ENCODE data around the gene AP4B1.

DNA sequence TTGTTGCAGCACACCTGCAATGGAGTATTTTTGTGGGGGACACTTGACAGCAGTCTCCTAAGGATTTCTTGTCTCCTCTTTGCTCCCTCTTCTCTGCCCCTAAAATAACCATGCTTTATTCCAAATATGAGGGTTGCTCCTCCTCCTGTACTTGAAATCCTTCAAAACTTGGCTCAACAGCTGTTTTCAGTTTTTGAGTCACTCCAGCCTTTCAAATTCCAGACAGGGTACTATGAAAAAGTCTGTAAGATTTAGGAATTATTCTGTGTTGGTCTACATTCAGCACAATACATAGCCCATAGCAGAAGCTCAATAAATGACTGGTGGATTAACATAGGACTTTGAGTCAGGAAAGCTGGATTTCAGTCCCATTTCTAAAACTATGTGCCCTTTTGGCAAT lies 5.5 kb downstream of the AP4B1 start:
- no peak for TF ChIP-seq POLR2A (IDR thresholded peaks at IDR 0.05; ENCODE audit: low read length)
- TF ChIP-seq, protein P1, sequence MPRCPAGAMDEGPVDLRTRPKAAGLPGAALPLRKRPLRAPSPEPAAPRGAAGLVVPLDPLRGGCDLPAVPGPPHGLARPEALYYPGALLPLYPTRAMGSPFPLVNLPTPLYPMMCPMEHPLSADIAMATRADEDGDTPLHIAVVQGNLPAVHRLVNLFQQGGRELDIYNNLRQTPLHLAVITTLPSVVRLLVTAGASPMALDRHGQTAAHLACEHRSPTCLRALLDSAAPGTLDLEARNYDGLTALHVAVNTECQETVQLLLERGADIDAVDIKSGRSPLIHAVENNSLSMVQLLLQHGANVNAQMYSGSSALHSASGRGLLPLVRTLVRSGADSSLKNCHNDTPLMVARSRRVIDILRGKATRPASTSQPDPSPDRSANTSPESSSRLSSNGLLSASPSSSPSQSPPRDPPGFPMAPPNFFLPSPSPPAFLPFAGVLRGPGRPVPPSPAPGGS (IDR thresholded peaks at IDR 0.05), result no peak
- TF ChIP-seq, protein P2, sequence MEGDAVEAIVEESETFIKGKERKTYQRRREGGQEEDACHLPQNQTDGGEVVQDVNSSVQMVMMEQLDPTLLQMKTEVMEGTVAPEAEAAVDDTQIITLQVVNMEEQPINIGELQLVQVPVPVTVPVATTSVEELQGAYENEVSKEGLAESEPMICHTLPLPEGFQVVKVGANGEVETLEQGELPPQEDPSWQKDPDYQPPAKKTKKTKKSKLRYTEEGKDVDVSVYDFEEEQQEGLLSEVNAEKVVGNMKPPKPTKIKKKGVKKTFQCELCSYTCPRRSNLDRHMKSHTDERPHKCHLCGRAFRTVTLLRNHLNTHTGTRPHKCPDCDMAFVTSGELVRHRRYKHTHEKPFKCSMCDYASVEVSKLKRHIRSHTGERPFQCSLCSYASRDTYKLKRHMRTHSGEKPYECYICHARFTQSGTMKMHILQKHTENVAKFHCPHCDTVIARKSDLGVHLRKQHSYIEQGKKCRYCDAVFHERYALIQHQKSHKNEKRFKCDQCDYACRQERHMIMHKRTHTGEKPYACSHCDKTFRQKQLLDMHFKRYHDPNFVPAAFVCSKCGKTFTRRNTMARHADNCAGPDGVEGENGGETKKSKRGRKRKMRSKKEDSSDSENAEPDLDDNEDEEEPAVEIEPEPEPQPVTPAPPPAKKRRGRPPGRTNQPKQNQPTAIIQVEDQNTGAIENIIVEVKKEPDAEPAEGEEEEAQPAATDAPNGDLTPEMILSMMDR (IDR thresholded peaks at IDR 0.05), result no peak
- TF ChIP-seq FOSB (CRISPR knock-in tag; IDR thresholded peaks at IDR 0.05), result no peak
- TF ChIP-seq JUN (IDR thresholded peaks at IDR 0.05), result no peak
- TF ChIP-seq, protein P3, sequence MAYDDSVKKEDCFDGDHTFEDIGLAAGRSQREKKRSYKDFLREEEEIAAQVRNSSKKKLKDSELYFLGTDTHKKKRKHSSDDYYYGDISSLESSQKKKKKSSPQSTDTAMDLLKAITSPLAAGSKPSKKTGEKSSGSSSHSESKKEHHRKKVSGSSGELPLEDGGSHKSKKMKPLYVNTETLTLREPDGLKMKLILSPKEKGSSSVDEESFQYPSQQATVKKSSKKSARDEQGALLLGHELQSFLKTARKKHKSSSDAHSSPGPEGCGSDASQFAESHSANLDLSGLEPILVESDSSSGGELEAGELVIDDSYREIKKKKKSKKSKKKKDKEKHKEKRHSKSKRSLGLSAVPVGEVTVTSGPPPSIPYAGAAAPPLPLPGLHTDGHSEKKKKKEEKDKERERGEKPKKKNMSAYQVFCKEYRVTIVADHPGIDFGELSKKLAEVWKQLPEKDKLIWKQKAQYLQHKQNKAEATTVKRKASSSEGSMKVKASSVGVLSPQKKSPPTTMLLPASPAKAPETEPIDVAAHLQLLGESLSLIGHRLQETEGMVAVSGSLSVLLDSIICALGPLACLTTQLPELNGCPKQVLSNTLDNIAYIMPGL (CRISPR knock-in tag; IDR thresholded peaks at IDR 0.05; ENCODE audit: borderline replicate concordance), result no peak
- no peak for TF ChIP-seq EP300 (IDR thresholded peaks at IDR 0.05)

Measured in A549 (cell line).